H9 (cell line): ENCODE measurements around the gene CARD19. TPM values are rescaled to one million over a fixed set of nuclear protein-coding genes. Genes with fewer than 3 reads are reported as not detected.

ENCODE experiments used
- DNase-seq: peaks from one replicate; pipeline ENCODE4 v3.0.0-alpha.2; 2017
- H2AFZ ChIP-seq: one replicate; pipeline ENCODE4 v1.6.1; 2013; ENCODE audit warnings: mild to moderate bottlenecking, low read length, control low read depth, moderate library complexity
- H2AK5ac ChIP-seq: 2 replicates; pipeline ENCODE4 v1.6.1; 2013; ENCODE audit warnings: low read length, control low read depth, mixed read lengths; ENCODE audit not compliant: insufficient read length
- H2BK120ac ChIP-seq: one replicate; pipeline ENCODE4 v1.6.1; 2013; ENCODE audit warnings: low read depth, mild to moderate bottlenecking, low read length, control low read depth, inconsistent platforms; ENCODE audit not compliant: poor library complexity, severe bottlenecking
- H2BK12ac ChIP-seq: 2 replicates; pipeline ENCODE4 v1.6.1; 2013; ENCODE audit warnings: low read length, control low read depth, mixed read lengths, low read depth; ENCODE audit not compliant: insufficient read length
- H2BK15ac ChIP-seq: 2 replicates; pipeline ENCODE4 v1.6.1; 2013; ENCODE audit warnings: low read depth, low read length, control low read depth
- H2BK20ac ChIP-seq: one replicate; pipeline ENCODE4 v1.6.1; 2013; ENCODE audit warnings: low read depth, mild to moderate bottlenecking, low read length, control low read depth, inconsistent platforms; ENCODE audit not compliant: poor library complexity, severe bottlenecking
- H2BK5ac ChIP-seq: 2 replicates; pipeline ENCODE4 v1.6.1; 2013; ENCODE audit warnings: low read length, control low read depth, mixed read lengths; ENCODE audit not compliant: insufficient read length
- H3K14ac ChIP-seq: 2 replicates; pipeline ENCODE4 v1.6.1; 2013; ENCODE audit warnings: low read length, control low read depth; ENCODE audit not compliant: insufficient read depth
- H3K18ac ChIP-seq: 2 replicates; pipeline ENCODE4 v1.6.1; 2013; ENCODE audit warnings: low read depth, mild to moderate bottlenecking, mixed read lengths, low read length, control low read depth; ENCODE audit not compliant: insufficient read length
- H3K23ac ChIP-seq: 2 replicates; pipeline ENCODE4 v1.6.1; 2013; ENCODE audit warnings: low read length, control low read depth, mixed read lengths, low read depth; ENCODE audit not compliant: insufficient read length
- H3K23me2 ChIP-seq: 2 replicates; pipeline ENCODE4 v1.6.1; 2013; ENCODE audit warnings: low read depth, mild to moderate bottlenecking, mixed read lengths, low read length, control low read depth; ENCODE audit not compliant: insufficient read length, poor library complexity, severe bottlenecking
- H3K27ac ChIP-seq: 2 replicates; pipeline ENCODE4 v1.5.1; 2013; ENCODE audit warnings: low read length, control low read depth, mixed read lengths, low read depth; ENCODE audit not compliant: insufficient read length
- H3K27me3 ChIP-seq: 2 replicates; pipeline ENCODE4 v1.6.1; 2013; ENCODE audit warnings: low read length, control low read depth, inconsistent platforms; ENCODE audit not compliant: insufficient read depth
- H3K4ac ChIP-seq: 2 replicates; pipeline ENCODE4 v1.6.1; 2013; ENCODE audit warnings: low read depth, mild to moderate bottlenecking, control low read depth, inconsistent platforms, low read length, moderate library complexity
- H3K4me1 ChIP-seq: 2 replicates; pipeline ENCODE4 v1.6.1; 2013; ENCODE audit warnings: low read length, control low read depth, inconsistent platforms; ENCODE audit not compliant: insufficient read depth
- H3K4me2 ChIP-seq: 2 replicates; pipeline ENCODE4 v1.6.1; 2013; ENCODE audit warnings: low read length, control low read depth, mixed read lengths; ENCODE audit not compliant: insufficient read length, insufficient read depth
- H3K56ac ChIP-seq: 2 replicates; pipeline ENCODE4 v1.6.1; 2013; ENCODE audit warnings: low read depth, mild to moderate bottlenecking, mixed read lengths, low read length, control low read depth; ENCODE audit not compliant: insufficient read length
- H3K79me1 ChIP-seq: 2 replicates; pipeline ENCODE4 v1.6.1; 2013; ENCODE audit warnings: low read depth, mild to moderate bottlenecking, moderate library complexity, low read length, control low read depth, inconsistent platforms; ENCODE audit not compliant: insufficient read depth, poor library complexity, severe bottlenecking
- H3K79me2 ChIP-seq: 2 replicates; pipeline ENCODE4 v1.6.1; 2013; ENCODE audit warnings: low read length, control low read depth, inconsistent platforms; ENCODE audit not compliant: insufficient read depth
- H3K9ac ChIP-seq: 2 replicates; pipeline ENCODE4 v1.6.1; 2013; ENCODE audit warnings: low read length, control low read depth, mixed read lengths; ENCODE audit not compliant: insufficient read length; ENCODE audit errors: extremely low read depth
- H3K9me3 ChIP-seq: one replicate; pipeline ENCODE4 v1.6.1; 2013; ENCODE audit warnings: low read depth, low read length, inconsistent platforms; ENCODE audit not compliant: control insufficient read depth
- H3T11ph ChIP-seq: one replicate; pipeline ENCODE4 v1.6.1; 2013; ENCODE audit warnings: mild to moderate bottlenecking, low read length, control low read depth, inconsistent platforms
- H4K20me1 ChIP-seq: one replicate; pipeline ENCODE4 v1.6.1; 2013; ENCODE audit not compliant: control insufficient read depth, insufficient read length, insufficient read depth
- H4K5ac ChIP-seq: 2 replicates; pipeline ENCODE4 v1.6.1; 2013; ENCODE audit warnings: low read depth, mild to moderate bottlenecking, mixed read lengths, low read length, control low read depth; ENCODE audit not compliant: insufficient read length
- H4K8ac ChIP-seq: replicated peaks from 2 replicates; pipeline ENCODE4 v1.6.1; 2013; ENCODE audit warnings: low read length, control low read depth, mixed read lengths, low read depth; ENCODE audit not compliant: insufficient read length
- H4K91ac ChIP-seq: 2 replicates; pipeline ENCODE4 v1.6.1; 2013; ENCODE audit warnings: low read depth, mild to moderate bottlenecking, moderate library complexity, mixed read lengths, low read length, control low read depth; ENCODE audit not compliant: insufficient read length
- H3K27ac Mint-ChIP-seq, 3 experiments: 2 replicates in 2 of 3; 3 replicates in 1 of 3; pipeline ENCODE4 v1.8.0; 2020 to 2021; ENCODE audit warnings: mixed read lengths in 3 of 3, mild to moderate bottlenecking in 1 of 3, moderate library complexity in 1 of 3
- H3K27me3 Mint-ChIP-seq: 2 replicates; pipeline ENCODE4 v1.8.0; 2021; ENCODE audit warnings: low read depth, mild to moderate bottlenecking, moderate library complexity, mixed read lengths
- H3K36me3 Mint-ChIP-seq, 3 experiments: 2 replicates in 2 of 3; 3 replicates in 1 of 3; pipeline ENCODE4 v1.8.0; 2020 to 2021; ENCODE audit warnings: low read depth in 3 of 3, mixed read lengths in 3 of 3; ENCODE audit not compliant: insufficient read depth in 1 of 3
- H3K4me1 Mint-ChIP-seq, 2 experiments: 2 replicates each; pipeline ENCODE4 v1.8.0; 2020; ENCODE audit warnings: mixed read lengths in 2 of 2
- H3K4me3 Mint-ChIP-seq, 2 experiments: 2 replicates in 1 of 2; 3 replicates in 1 of 2; pipeline ENCODE4 v1.8.0; 2020 to 2021; ENCODE audit warnings: mild to moderate bottlenecking in 2 of 2, mixed read lengths in 2 of 2, moderate library complexity in 1 of 2
- H3K9me3 Mint-ChIP-seq, 2 experiments: 2 replicates in 1 of 2; 3 replicates in 1 of 2; pipeline ENCODE4 v1.8.0; 2020; ENCODE audit warnings: mild to moderate bottlenecking in 2 of 2, mixed read lengths in 2 of 2, moderate library complexity in 1 of 2
- WGBS: extraction: QIAGEN DNeasy Blood & Tissue Kit; methylation state at CpG from one replicate; pipeline ENCODE4 v1.1.7; 2013; ENCODE audit warnings: missing lambda C conversion rate, low lambda C conversion rate, mixed read lengths; ENCODE audit not compliant: insufficient read length; ENCODE audit errors: extremely low coverage; 5-methylcytosine and 5-hydroxymethylcytosine counted together
- total RNA-seq: library from RNA; stranded (reverse); gene quantifications from 2 replicates; pipeline ENCODE4 v1.2.1, GENCODE V29; 2021
- TF ChIP-seq, protein P1 (sequence below): fragments of 200-600 bp; sonication (generic); conservative IDR thresholded peaks from 3 replicates; pipeline ENCODE4 v1.8.0; 2021; ENCODE audit warnings: antibody characterized with exemption, mild to moderate bottlenecking

The CARD19 gene
- total RNA-seq, 1 experiment from 2014 or later = 21.4 TPM

DNA sequence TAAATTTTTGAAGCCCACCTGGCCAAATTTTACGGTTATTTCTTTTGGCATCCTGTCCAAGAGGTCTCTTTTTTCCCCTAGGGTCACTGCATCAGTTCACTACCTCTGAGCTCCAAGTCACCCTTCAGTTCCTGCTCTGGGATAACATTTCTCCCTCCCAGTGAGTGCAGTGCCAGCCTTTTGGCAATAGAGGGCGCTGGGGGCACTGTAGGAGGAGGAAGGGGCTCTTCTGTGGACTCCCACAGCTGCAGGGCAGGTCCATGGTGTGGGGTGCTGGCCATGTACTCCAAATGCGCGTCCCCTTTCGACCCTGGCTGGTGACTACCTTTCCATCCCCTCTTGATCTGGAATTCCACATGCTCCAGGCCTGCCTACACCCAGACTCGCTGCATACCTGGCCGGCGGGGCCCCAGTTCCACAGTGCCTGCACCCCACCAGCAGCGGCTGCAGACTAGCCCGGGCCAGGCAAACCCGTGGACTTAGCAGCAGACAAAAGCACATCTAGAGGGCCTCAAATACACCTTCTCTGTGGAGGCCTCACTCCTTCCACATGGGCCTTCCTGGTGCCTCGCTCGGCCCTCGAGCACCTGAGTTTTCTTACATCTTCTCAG, 58.4 kb downstream of the CARD19 start:
- Histone ChIP-seq H2AFZ (no peak overlapping the region), H3K23me2 (no peaks in the 10 kb centered on the region), H3K27me3 (no peaks in the 10 kb centered on the region), H3K27ac (no peak overlapping the region), H2BK15ac (no peak overlapping the region), H2BK12ac (no peak overlapping the region), H4K5ac (no peak overlapping the region), H3K79me1 (no peaks in the 10 kb centered on the region), H2AK5ac (no peak overlapping the region), H4K8ac (no peak overlapping the region), H2BK20ac (no peak overlapping the region), H3K4ac (no peak overlapping the region), H3K9me3 (no peaks in the 10 kb centered on the region), H3T11ph (no peak overlapping the region), H3K9ac (no peak overlapping the region), H3K56ac (no peak overlapping the region), H3K4me2 (no peak overlapping the region), H3K14ac (no peak overlapping the region; the same call in 1 of the 2 replicates), H3K79me2 (no peaks in the 10 kb centered on the region), H3K23ac (no peak overlapping the region), H2BK5ac (no peak overlapping the region), H2BK120ac (no peak overlapping the region), H3K4me1 (no peaks in the 10 kb centered on the region), H3K18ac (no peak overlapping the region), H4K20me1 (no peaks in the 10 kb centered on the region), H4K91ac (no peak overlapping the region)
- no CpG with 5 or more reads among the region's 14 CpGs for WGBS
- H3K27ac Mint-ChIP-seq = 0 out of 7 replicates have a peak overlapping the region, but pooled peaks of 1 of the 3 experiments have one; percentile 16
- TF ChIP-seq, protein P1, sequence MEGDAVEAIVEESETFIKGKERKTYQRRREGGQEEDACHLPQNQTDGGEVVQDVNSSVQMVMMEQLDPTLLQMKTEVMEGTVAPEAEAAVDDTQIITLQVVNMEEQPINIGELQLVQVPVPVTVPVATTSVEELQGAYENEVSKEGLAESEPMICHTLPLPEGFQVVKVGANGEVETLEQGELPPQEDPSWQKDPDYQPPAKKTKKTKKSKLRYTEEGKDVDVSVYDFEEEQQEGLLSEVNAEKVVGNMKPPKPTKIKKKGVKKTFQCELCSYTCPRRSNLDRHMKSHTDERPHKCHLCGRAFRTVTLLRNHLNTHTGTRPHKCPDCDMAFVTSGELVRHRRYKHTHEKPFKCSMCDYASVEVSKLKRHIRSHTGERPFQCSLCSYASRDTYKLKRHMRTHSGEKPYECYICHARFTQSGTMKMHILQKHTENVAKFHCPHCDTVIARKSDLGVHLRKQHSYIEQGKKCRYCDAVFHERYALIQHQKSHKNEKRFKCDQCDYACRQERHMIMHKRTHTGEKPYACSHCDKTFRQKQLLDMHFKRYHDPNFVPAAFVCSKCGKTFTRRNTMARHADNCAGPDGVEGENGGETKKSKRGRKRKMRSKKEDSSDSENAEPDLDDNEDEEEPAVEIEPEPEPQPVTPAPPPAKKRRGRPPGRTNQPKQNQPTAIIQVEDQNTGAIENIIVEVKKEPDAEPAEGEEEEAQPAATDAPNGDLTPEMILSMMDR = peak; percentile 91
- H3K36me3 Mint-ChIP-seq = no peaks in the 10 kb centered on the region
- peaks cover under 1 to 3% of the 10 kb centered on the region in 2 experiments; a peak in 2 of 4 replicates for H3K4me1 Mint-ChIP-seq
- peak; percentile 87 for DNase-seq
- H3K27me3 Mint-ChIP-seq = peaks cover 2% of the 10 kb centered on the region; the same call in 1 of the 2 replicates
- H3K4me3 Mint-ChIP-seq = no peak overlapping the region; a peak in 1 of 5 replicates
- H3K9me3 Mint-ChIP-seq = no peaks in the 10 kb centered on the region
